ENCODE results near the gene GHRHR. TPM values are rescaled to one million over a fixed set of nuclear protein-coding genes. Genes with fewer than 3 reads are reported as not detected.

Gene GHRHR
- total RNA-seq, 4 donors from 2014 or later = not detected

Other genes starting within 250 kb of the GHRHR start
- gene INMT, start 211.8 kb upstream of the GHRHR start, total RNA-seq = 10 to 100 TPM in 3 of 4 donors, 1 to 10 TPM in 1; 6.5 to 29.2 (median 20.0) TPM
- 10 to 100 TPM; 14.7 to 23.8 (median 16.9) TPM for gene MINDY4, start 192.5 kb upstream of the GHRHR start, total RNA-seq
- gene AQP1, start 52.1 kb upstream of the GHRHR start, total RNA-seq = 100 to 1,000 TPM in 3 of 4 donors, 10 to 100 TPM in 1; 69.6 to 477 (median 370) TPM
- 10 to 100 TPM in 1 of 4 donors, 1 to 10 TPM in 3; 3.1 to 22.0 (median 6.7) TPM for gene ADCYAP1R1, start 88.4 kb downstream of the GHRHR start, total RNA-seq

Measured in uterus (tissue), 4 donors.